Astrocyte (in vitro differentiated cells and primary cell): Measurements from ENCODE around the gene MEAK7.

Experiments used
- EZH2 ChIP-seq: IDR thresholded peaks from 2 replicates; pipeline ENCODE4 v1.6.1; 2012; ENCODE audit warnings: mild to moderate bottlenecking, low read length, inconsistent platforms; ENCODE audit not compliant: insufficient read depth
- TF ChIP-seq, protein P1 (sequence below): IDR thresholded peaks from 2 replicates; pipeline ENCODE4 v1.5.1; 2011; ENCODE audit warnings: low read depth, mild to moderate bottlenecking, inconsistent platforms, low read length, moderate library complexity; ENCODE audit not compliant: insufficient read depth

- TF ChIP-seq, protein P1, sequence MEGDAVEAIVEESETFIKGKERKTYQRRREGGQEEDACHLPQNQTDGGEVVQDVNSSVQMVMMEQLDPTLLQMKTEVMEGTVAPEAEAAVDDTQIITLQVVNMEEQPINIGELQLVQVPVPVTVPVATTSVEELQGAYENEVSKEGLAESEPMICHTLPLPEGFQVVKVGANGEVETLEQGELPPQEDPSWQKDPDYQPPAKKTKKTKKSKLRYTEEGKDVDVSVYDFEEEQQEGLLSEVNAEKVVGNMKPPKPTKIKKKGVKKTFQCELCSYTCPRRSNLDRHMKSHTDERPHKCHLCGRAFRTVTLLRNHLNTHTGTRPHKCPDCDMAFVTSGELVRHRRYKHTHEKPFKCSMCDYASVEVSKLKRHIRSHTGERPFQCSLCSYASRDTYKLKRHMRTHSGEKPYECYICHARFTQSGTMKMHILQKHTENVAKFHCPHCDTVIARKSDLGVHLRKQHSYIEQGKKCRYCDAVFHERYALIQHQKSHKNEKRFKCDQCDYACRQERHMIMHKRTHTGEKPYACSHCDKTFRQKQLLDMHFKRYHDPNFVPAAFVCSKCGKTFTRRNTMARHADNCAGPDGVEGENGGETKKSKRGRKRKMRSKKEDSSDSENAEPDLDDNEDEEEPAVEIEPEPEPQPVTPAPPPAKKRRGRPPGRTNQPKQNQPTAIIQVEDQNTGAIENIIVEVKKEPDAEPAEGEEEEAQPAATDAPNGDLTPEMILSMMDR, result no peak
- TF ChIP-seq EZH2, result no peak
These were observed 4.8 kb downstream of the MEAK7 start for GRCh38 chr16:84499638-84500037.
